ENCODE measurements around the gene USP5.
A peak's percentile ranks its signal among the peaks of the same experiment; 100 is the strongest.
"Not testable (repeated sequence)": the region's sequence is repeated elsewhere in the genome, so short reads cannot be mapped to it uniquely, and the experiment has no call there.

The USP5 gene

GRCh38 chr12:6867413-6868210, 15.7 kb downstream of the USP5 start, which contains the start of gene TPI1:
TPI1 (plus strand) TSS chr12:6867531; CDS start chr12:6867567, 36 bp downstream.
- H3K4me3 ChIP-seq (ENCODE audit: low read length) = peak within 1 kb of the TSS; percentile 94
- peak; percentile 78 for DNase-seq (ENCODE audit: low read depth)
- TF ChIP-seq CTCF (conservative IDR thresholded peaks at IDR 0.05; ENCODE audit: low read length) = no peak

GRCh38 chr12:6868211-6869048, 16.5 kb downstream of the USP5 start:
- DNase-seq (ENCODE audit: low read depth) = no peak
- peak overlapping the region; percentile 94 for H3K4me3 ChIP-seq (ENCODE audit: low read length)
- peak; percentile 41 for TF ChIP-seq CTCF (conservative IDR thresholded peaks at IDR 0.05; ENCODE audit: low read length)

DNA sequence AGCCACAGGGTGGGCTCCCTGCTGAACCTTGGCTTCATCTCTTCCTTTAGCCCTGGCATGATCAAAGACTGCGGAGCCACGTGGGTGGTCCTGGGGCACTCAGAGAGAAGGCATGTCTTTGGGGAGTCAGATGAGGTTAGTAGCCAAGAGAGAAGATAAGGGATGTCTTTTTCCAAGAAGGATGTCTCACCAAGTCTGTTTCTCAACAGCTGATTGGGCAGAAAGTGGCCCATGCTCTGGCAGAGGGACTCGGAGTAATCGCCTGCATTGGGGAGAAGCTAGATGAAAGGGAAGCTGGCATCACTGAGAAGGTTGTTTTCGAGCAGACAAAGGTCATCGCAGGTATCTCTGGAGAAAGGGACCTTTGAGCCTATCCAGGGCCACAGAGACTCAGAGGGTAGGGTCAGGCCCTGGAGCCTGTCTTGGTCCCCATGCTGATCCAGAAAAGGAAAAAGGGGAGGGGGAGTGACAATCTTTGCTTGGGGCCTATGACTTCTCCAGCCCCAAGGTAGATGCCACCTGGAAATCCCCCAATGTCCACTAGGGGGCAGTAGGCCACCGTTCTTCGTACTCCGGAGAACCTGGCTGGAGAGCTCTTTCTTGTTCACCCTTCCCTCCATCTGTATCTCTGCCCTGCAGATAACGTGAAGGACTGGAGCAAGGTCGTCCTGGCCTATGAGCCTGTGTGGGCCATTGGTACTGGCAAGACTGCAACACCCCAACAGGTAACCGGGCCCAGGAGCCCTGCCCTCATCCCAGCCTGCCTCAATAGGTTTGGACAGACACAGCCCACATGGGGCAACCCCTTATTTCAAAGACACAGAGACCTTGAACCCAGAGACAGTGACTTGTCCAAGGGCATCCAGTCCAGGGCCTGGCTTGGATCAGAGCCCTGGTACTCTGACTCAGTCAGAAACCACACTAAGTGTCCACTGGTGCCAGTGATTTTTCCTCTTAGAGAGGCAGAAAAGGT, 17.4 kb downstream of the USP5 start:
- peak; percentile 64 for DNase-seq (ENCODE audit: low read depth)
- peak; percentile 87 for TF ChIP-seq CTCF (conservative IDR thresholded peaks at IDR 0.05; ENCODE audit: low read length)
- peak overlapping the region; percentile 94 for H3K4me3 ChIP-seq (ENCODE audit: low read length)

GRCh38 chr12:6870304-6870703, 18.4 kb downstream of the USP5 start:
- H3K4me3 ChIP-seq (ENCODE audit: low read length); DNase-seq (ENCODE audit: low read depth): not testable (repeated sequence)

DNA sequence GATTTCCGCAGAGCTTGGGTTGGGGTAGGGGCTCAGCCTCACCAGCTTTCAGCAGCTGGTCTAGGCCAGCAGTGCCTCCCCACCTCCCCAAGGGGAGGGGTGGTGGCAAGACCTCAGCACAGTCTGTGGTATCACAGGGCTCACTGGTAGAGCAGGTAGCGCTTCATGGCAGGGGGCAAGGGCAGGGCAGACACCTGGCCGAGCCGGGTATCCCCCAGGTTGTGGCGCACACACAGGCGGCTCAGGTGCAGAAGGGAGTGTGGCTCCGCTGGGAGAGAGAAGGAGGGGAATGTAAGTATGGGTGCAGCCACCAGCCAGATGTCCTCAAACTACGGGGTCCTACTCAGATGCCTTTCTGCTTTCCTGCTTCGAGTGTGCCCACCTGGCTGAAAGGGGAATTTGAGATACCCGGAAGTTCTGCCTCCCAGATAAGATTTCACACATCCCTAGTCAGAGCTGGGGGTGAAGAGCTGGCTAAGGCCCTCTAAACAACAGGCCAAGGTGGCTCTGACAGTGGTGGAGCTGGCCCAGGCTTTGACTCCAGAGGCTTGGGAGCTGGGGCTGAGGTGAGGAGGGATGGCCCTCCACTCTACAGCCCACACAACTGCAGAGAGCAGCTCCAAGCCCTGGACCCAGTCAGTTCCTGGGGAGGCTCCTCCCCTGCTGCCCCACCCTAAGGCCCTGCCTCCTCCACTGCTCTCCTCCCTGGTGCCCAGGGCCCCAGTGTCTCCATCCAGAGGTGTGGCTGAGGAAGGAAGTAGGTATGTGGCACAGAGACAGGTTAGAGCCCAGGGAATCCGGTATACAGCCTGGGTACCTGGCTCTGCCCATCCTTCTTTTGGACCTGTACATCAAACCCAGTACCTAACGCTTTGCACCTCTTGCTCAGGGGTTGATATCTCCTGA, 19.4 kb downstream of the USP5 start:
- peak overlapping the region; percentile 83 for H3K4me3 ChIP-seq (ENCODE audit: low read length)
- TF ChIP-seq CTCF (conservative IDR thresholded peaks at IDR 0.05; ENCODE audit: low read length) = no peak
- DNase-seq (ENCODE audit: low read depth) = peak; percentile 24

GRCh38 chr12:6872073-6873048, 20.4 kb downstream of the USP5 start:
- H3K4me3 ChIP-seq (ENCODE audit: low read length) = peak overlapping the region; percentile 83
- DNase-seq (ENCODE audit: low read depth) = peak; percentile 59
- TF ChIP-seq CTCF (conservative IDR thresholded peaks at IDR 0.05; ENCODE audit: low read length) = peak; percentile 86
